ENCODE results near the gene CEP152. TPM values are rescaled to one million over a fixed set of nuclear protein-coding genes. Genes with fewer than 3 reads are reported as not detected.

Gene CEP152
- total RNA-seq, 1 donor from 2014 or later = 16.0 TPM

DNA sequence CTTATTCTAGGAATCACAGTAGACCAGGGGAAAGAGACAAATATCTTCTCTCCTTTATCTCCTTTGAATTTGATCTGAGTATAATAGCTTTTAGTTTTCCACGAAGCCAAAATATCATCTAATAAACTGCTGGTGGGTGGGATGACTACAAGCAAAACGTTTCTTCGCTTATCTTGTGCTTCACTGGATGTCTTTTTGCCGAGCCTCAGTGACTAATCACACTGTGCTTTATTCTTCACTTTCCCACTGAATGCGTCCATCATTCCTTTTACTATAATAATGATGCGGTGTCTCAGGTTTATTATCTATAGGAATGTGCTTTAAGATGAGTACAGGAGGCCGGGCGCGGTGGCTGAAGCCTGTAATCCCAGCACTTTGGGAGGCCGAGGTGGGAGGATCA lies 32.5 kb downstream of the CEP152 start:
- TF ChIP-seq, protein P1, sequence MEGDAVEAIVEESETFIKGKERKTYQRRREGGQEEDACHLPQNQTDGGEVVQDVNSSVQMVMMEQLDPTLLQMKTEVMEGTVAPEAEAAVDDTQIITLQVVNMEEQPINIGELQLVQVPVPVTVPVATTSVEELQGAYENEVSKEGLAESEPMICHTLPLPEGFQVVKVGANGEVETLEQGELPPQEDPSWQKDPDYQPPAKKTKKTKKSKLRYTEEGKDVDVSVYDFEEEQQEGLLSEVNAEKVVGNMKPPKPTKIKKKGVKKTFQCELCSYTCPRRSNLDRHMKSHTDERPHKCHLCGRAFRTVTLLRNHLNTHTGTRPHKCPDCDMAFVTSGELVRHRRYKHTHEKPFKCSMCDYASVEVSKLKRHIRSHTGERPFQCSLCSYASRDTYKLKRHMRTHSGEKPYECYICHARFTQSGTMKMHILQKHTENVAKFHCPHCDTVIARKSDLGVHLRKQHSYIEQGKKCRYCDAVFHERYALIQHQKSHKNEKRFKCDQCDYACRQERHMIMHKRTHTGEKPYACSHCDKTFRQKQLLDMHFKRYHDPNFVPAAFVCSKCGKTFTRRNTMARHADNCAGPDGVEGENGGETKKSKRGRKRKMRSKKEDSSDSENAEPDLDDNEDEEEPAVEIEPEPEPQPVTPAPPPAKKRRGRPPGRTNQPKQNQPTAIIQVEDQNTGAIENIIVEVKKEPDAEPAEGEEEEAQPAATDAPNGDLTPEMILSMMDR (conservative IDR thresholded peaks at IDR 0.05) = no peak
- DNase-seq (ENCODE audit: extremely low spot score, unreplicated experiment) = no peak
- no peak overlapping the region for H3K27ac Mint-ChIP-seq
- peaks cover 20% of the 10 kb centered on the region for H3K36me3 Mint-ChIP-seq
- H3K4me1 Mint-ChIP-seq (ENCODE audit: unreplicated experiment) = no peaks in the 10 kb centered on the region
- H3K27me3 Mint-ChIP-seq = no peaks in the 10 kb centered on the region
- H3K4me3 Mint-ChIP-seq = no peak overlapping the region
- no peaks in the 10 kb centered on the region for H3K9me3 Mint-ChIP-seq

DNA sequence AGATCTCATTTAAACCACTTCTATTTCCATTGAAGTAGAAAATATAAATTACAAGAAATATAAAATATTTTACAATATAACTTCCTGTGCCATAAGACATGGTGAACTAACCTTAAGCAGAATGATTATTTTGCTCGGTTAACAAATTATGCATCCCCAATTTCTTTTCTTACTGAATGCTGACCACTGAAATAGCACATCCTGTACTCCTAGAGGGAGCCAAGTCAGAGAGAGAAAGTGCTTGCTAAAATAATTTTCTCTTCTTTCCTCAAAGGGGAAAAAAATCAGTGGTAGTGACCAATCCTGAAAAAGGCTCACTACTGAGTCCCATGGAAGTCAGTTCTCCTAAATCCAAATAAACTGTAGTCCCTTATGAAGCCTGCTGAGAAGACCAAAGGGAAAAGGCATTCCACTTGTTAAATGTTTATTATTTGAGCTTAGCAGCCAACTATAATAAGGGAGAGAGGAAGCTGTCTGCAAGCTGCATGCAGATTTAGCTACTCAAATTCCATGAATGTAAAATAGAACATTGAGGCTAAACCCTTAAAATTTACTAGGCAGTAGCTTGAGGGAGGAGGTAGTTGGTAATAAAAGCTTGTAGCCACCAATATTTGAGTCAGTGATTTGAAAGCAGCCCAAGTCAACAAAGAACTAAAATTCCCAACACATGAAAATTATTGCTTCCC lies 33.1 kb downstream of the CEP152 start:
- Mint-ChIP-seq H3K4me3 (no peak overlapping the region), H3K27me3 (no peaks in the 10 kb centered on the region), H3K4me1 (ENCODE audit: unreplicated experiment) (no peaks in the 10 kb centered on the region), H3K36me3 (peaks cover 15% of the 10 kb centered on the region), H3K9me3 (no peaks in the 10 kb centered on the region), H3K27ac (no peak overlapping the region)
- TF ChIP-seq, protein P1 (conservative IDR thresholded peaks at IDR 0.05) = no peak
- no peak for DNase-seq (ENCODE audit: extremely low spot score, unreplicated experiment)

DNA sequence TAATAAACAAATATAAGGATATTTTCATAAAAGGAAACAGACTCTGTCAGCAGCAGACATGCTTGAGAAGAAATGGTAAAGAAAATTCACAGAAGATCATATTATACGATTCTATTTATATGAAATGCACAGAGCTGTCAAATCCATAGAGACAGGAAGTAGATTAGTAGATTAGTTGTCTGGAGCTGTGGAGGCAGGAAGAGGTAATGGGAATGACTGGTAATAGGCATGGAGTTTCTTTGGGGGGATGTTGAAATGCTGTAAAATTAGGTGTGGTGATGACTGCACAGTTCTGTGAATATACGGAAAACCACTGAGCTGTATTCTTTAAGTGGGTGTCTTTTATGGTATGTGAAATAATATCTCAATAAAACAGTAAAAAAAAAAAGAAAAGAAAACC lies 35.3 kb downstream of the CEP152 start:
- H3K4me3 Mint-ChIP-seq = no peak overlapping the region
- H3K9me3 Mint-ChIP-seq = no peaks in the 10 kb centered on the region
- H3K27ac Mint-ChIP-seq = no peak overlapping the region
- no peak for DNase-seq (ENCODE audit: extremely low spot score, unreplicated experiment)
- H3K36me3 Mint-ChIP-seq = peaks cover 11% of the 10 kb centered on the region
- no peaks in the 10 kb centered on the region for H3K27me3 Mint-ChIP-seq
- TF ChIP-seq, protein P1 (conservative IDR thresholded peaks at IDR 0.05) = no peak
- no peaks in the 10 kb centered on the region for H3K4me1 Mint-ChIP-seq (ENCODE audit: unreplicated experiment)

DNA sequence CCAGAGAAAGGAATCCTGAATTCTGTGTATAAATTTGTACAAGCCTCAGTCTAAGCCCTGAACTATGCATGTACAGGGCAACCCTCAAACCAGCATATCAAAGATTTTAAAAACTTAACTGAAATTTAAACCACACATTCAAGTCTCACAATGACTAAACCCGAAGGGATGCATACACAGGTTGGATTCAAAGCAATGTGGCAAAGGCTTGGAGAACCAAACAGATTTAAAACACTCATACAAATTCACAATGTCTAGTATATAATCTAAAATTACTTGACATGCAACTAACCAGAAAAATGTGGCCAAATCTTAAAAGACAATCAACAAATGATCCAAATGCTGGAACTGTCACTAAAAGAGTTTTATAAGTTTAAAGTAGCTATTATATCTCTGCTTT lies 36.4 kb downstream of the CEP152 start:
- Mint-ChIP-seq H3K36me3 (peaks cover 10% of the 10 kb centered on the region), H3K4me3 (no peak overlapping the region), H3K4me1 (ENCODE audit: unreplicated experiment) (no peaks in the 10 kb centered on the region), H3K27ac (no peak overlapping the region), H3K9me3 (no peaks in the 10 kb centered on the region), H3K27me3 (no peaks in the 10 kb centered on the region)
- no peak for DNase-seq (ENCODE audit: extremely low spot score, unreplicated experiment)
- TF ChIP-seq, protein P1 (conservative IDR thresholded peaks at IDR 0.05) = no peak

DNA sequence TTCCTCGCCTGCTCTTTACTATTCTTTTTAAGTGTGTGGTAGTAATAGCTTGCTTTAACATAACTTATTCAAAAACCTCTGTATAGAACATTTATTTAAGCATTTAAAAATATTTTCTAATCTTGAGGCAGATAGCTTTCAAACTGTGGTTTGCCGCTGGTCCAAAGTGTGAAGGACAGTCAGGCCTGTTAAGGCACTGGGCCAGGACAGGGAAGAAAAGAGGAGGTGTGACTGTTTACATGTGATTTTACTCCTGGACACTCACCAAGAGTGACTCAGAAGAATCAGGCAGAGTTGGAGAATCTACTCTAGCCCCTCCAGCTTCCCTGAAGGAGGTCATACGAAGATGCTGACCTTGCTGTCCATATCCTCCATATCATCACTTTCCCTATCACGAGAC lies 44.7 kb downstream of the CEP152 start:
- no peaks in the 10 kb centered on the region for H3K27me3 Mint-ChIP-seq
- no peaks in the 10 kb centered on the region for H3K9me3 Mint-ChIP-seq
- peaks cover 23% of the 10 kb centered on the region for H3K36me3 Mint-ChIP-seq
- H3K4me1 Mint-ChIP-seq (ENCODE audit: unreplicated experiment) = no peaks in the 10 kb centered on the region
- H3K27ac Mint-ChIP-seq = no peak overlapping the region
- H3K4me3 Mint-ChIP-seq = no peak overlapping the region
- no peak for DNase-seq (ENCODE audit: extremely low spot score, unreplicated experiment)
- TF ChIP-seq, protein P1 (conservative IDR thresholded peaks at IDR 0.05) = no peak

All from type B pancreatic cell (in vitro differentiated cells).